A549 (cell line): ENCODE data around the gene JAML. TPM values are rescaled to one million over a fixed set of nuclear protein-coding genes. Genes with fewer than 3 reads are reported as not detected.

Experiments used
- ATAC-seq, 2 experiments: fragments of 200-7000 bp in 1 of 2; fragments of >200 bp in 1 of 2; cut with Nextera tagmentation in 1 of 2; cut with Tn5 transposase in 1 of 2; 3 replicates each; pipeline versions ENCODE4 v1.8.0 to v1.9.1; 2018 to 2020; ENCODE audit warnings: mild to moderate bottlenecking in 1 of 2, moderate library complexity in 1 of 2
- CTCF ChIA-PET: fragments of 300-600 bp; sonication (Branson Sonifier 250); formaldehyde crosslinking; extraction: SDS; loops from one replicate; lab custom pipeline; 2021; ENCODE audit warnings: antibody characterized with exemption, inconsistent platforms; lab: Yijun Ruan, JAX
- POLR2A ChIA-PET: fragments of 350-600 bp; formaldehyde crosslinking; extraction: SDS; loops from one replicate; lab custom pipeline; 2021; ENCODE audit warnings: antibody characterized with exemption, inconsistent platforms; lab: Yijun Ruan, JAX
- DNase-seq, 2 experiments: peaks; one replicate each; pipeline versions ENCODE4 v3.0.0 to v3.0.0-alpha.2; 2011 to 2016; ENCODE audit warnings: low read depth in 1 of 2, low spot score in 1 of 2
- FAIRE-seq: peaks from 2 replicates; lab custom pipeline; 2011; peaks lifted over from hg19 to GRCh38; lab: Jason Lieb, UNC
- H3K27ac ChIP-seq, 2 experiments: fragments of >200 bp; sonication (Bioruptor Twin); formaldehyde crosslinking; 3 replicates each; pipeline ENCODE4 v1.5.1; 2016 to 2017
- H3K4me1 ChIP-seq: fragments of >200 bp; sonication (Bioruptor Twin); formaldehyde crosslinking; 3 replicates; pipeline ENCODE4 v1.6.1; 2016
- H3K4me2 ChIP-seq: fragments of >200 bp; sonication (Bioruptor Twin); formaldehyde crosslinking; 3 replicates; pipeline ENCODE4 v1.6.1; 2016
- H3K4me3 ChIP-seq: fragments of >200 bp; sonication (Bioruptor Twin); formaldehyde crosslinking; 3 replicates; pipeline ENCODE4 v1.5.1; 2016
- H3K9me3 ChIP-seq: fragments of >200 bp; sonication (Bioruptor Twin); formaldehyde crosslinking; 3 replicates; pipeline ENCODE4 v1.6.1; 2016
- RAD21 ChIP-seq, 2 experiments: fragments of >200 bp in 1 of 2; sonication (Bioruptor Twin) in 1 of 2; formaldehyde crosslinking in 1 of 2; IDR thresholded peaks in 1 of 2; conservative IDR thresholded peaks in 1 of 2; 2 replicates in 1 of 2; 3 replicates in 1 of 2; pipeline ENCODE4 v1.6.1; 2012 to 2018; ENCODE audit warnings: inconsistent platforms in 1 of 2
- REST ChIP-seq: fragments of 200-600 bp; sonication (generic); IDR thresholded peaks from 2 replicates; pipeline ENCODE4 v1.6.1; 2016; ENCODE audit warnings: antibody characterized with exemption, mild to moderate bottlenecking, moderate library complexity
- SMC3 ChIP-seq: fragments of >200 bp; sonication (Bioruptor Twin); formaldehyde crosslinking; IDR thresholded peaks from 3 replicates; pipeline ENCODE4 v1.6.1; 2018; ENCODE audit warnings: inconsistent platforms
- ZC3H11A ChIP-seq: fragments of 450-650 bp; IDR thresholded peaks from 2 replicates; pipeline ENCODE4 v1.6.1; 2014; ENCODE audit warnings: antibody characterized with exemption, mild to moderate bottlenecking
- WGBS: methylation state at CpG from one replicate; pipeline ENCODE4 v1.1.6; 2017; ENCODE audit errors: missing lambda C conversion rate; 5-methylcytosine and 5-hydroxymethylcytosine counted together
- polyA plus RNA-seq, 4 experiments: library from polyadenylated mRNA; depleted of rRNA in 3 of 4; stranded (reverse); fragments of >200 nt; fragmentation: RNase III in 1 of 4; extraction: RNeasy Plus Mini Kit Qiagen cat#74134 plus additional on column Dnase treatment in 1 of 4; gene quantifications; 2 replicates in 3 of 4; 3 replicates in 1 of 4; pipeline ENCODE4 v1.2.3, GENCODE V29; 2011 to 2017
- small RNA-seq, 6 experiments: library from RNA; depleted of rRNA; stranded (forward); fragments of <200 nt; gene quantifications; one replicate each; pipeline ENCODE3, GENCODE V24; 2012

Gene JAML
- polyA plus RNA-seq, 2 of the 4 experiments (the other 2 are of a cell fraction) = not detected

- TF ChIP-seq SMC3 = peak; percentile 86
- peak; percentile 87 to 95 for TF ChIP-seq RAD21 (conservative IDR thresholded peaks at IDR 0.05 in 1 of 2, IDR thresholded peaks at IDR 0.05 in 1 of 2)
Observed at GRCh38 chr11:118145285-118146227, 79.3 kb downstream of the JAML start (continued).

- DNase-seq (no peak), ATAC-seq (no peak; a peak in 1 of 6 replicates), FAIRE-seq (no peak)
- TF ChIP-seq ZC3H11A (no peak), REST (no peak)
- Histone ChIP-seq H3K4me1 (no peaks in the 10 kb centered on the region), H3K4me3 (no peak overlapping the region), H3K27ac (no peak overlapping the region), H3K4me2 (no peak overlapping the region), H3K9me3 (no peaks in the 10 kb centered on the region)
- POLR2A ChIA-PET = no interaction called here
- CTCF ChIA-PET = interaction anchor here (0.6 to 14.9 kb wide), 16 partner anchors 9 to 518 kb away, joined by 3 to 165 read pairs (median 3); partner anchors contain the start of gene SMIM35
- 28% methylated on average over 20 of the region's 20 CpGs for WGBS
Observed at GRCh38 chr11:118144301-118145268, 80.2 kb downstream of the JAML start.

Small RNA genes lying within 50 kb of the gene (small RNA-seq; reads per million reads assigned to genes)
- 0 to 0.26 (median 0) reads per million in 6 experiments for gene HSPE1P18

Other genes starting within 250 kb of the JAML start
- gene IL10RA, start 238.6 kb downstream of the JAML start, polyA plus RNA-seq (2011; rRNA removed) = 0.16 and 0.17 TPM in 2 replicates
- gene IL10RA, start 238.6 kb downstream of the JAML start, polyA plus RNA-seq (2017; fragmentation: RNase III; extraction: RNeasy Plus Mini Kit Qiagen cat#74134 plus additional on column Dnase treatment) = 0.03 TPM in 1 of 3 replicates, not detected in the others
- not detected in 2 replicates for gene TMPRSS4, start 147.9 kb downstream of the JAML start, polyA plus RNA-seq (2011; rRNA removed)
- not detected in 3 replicates for gene TMPRSS4, start 147.9 kb downstream of the JAML start, polyA plus RNA-seq (2017; fragmentation: RNase III; extraction: RNeasy Plus Mini Kit Qiagen cat#74134 plus additional on column Dnase treatment)
- gene SMIM35, start 138.0 kb downstream of the JAML start, polyA plus RNA-seq (2011; rRNA removed) = not detected in 2 replicates
- not detected in 3 replicates for gene SMIM35, start 138.0 kb downstream of the JAML start, polyA plus RNA-seq (2017; fragmentation: RNase III; extraction: RNeasy Plus Mini Kit Qiagen cat#74134 plus additional on column Dnase treatment)
- 0.04 and 0.12 TPM in 2 replicates for gene SCN4B, start 72.2 kb downstream of the JAML start, polyA plus RNA-seq (2011; rRNA removed)
- 0.03 to 0.04 TPM in 2 of 3 replicates, not detected in the other for gene SCN4B, start 72.2 kb downstream of the JAML start, polyA plus RNA-seq (2017; fragmentation: RNase III; extraction: RNeasy Plus Mini Kit Qiagen cat#74134 plus additional on column Dnase treatment)
- gene SCN2B, start 48.4 kb downstream of the JAML start, polyA plus RNA-seq (2011; rRNA removed) = not detected in 2 replicates
- gene SCN2B, start 48.4 kb downstream of the JAML start, polyA plus RNA-seq (2017; fragmentation: RNase III; extraction: RNeasy Plus Mini Kit Qiagen cat#74134 plus additional on column Dnase treatment) = not detected in 3 replicates
- 0.75 and 1.0 TPM in 2 replicates for gene MPZL3, start 27.4 kb upstream of the JAML start, polyA plus RNA-seq (2011; rRNA removed)
- 0.33 to 0.47 TPM (median 0.34 TPM) in 3 replicates for gene MPZL3, start 27.4 kb upstream of the JAML start, polyA plus RNA-seq (2017; fragmentation: RNase III; extraction: RNeasy Plus Mini Kit Qiagen cat#74134 plus additional on column Dnase treatment)
- 0.09 and 0.14 TPM in 2 replicates for gene MPZL2, start 39.3 kb upstream of the JAML start, polyA plus RNA-seq (2011; rRNA removed)
- gene MPZL2, start 39.3 kb upstream of the JAML start, polyA plus RNA-seq (2017; fragmentation: RNase III; extraction: RNeasy Plus Mini Kit Qiagen cat#74134 plus additional on column Dnase treatment) = 0.08 TPM in 1 of 3 replicates, not detected in the others
- not detected in 2 replicates for gene CD3E, start 79.7 kb upstream of the JAML start, polyA plus RNA-seq (2011; rRNA removed)
- gene CD3E, start 79.7 kb upstream of the JAML start, polyA plus RNA-seq (2017; fragmentation: RNase III; extraction: RNeasy Plus Mini Kit Qiagen cat#74134 plus additional on column Dnase treatment) = not detected in 3 replicates
- not detected in 2 replicates for gene CD3D, start 117.7 kb upstream of the JAML start, polyA plus RNA-seq (2011; rRNA removed)
- gene CD3D, start 117.7 kb upstream of the JAML start, polyA plus RNA-seq (2017; fragmentation: RNase III; extraction: RNeasy Plus Mini Kit Qiagen cat#74134 plus additional on column Dnase treatment) = not detected in 3 replicates
- not detected in 2 replicates for gene CD3G, start 119.3 kb upstream of the JAML start, polyA plus RNA-seq (2011; rRNA removed)
- gene CD3G, start 119.3 kb upstream of the JAML start, polyA plus RNA-seq (2017; fragmentation: RNase III; extraction: RNeasy Plus Mini Kit Qiagen cat#74134 plus additional on column Dnase treatment) = not detected in 3 replicates
- gene UBE4A, start 134.6 kb upstream of the JAML start, polyA plus RNA-seq (2011; rRNA removed) = 18.9 and 28.7 TPM in 2 replicates
- 11.4 to 12.1 TPM (median 11.9 TPM) in 3 replicates for gene UBE4A, start 134.6 kb upstream of the JAML start, polyA plus RNA-seq (2017; fragmentation: RNase III; extraction: RNeasy Plus Mini Kit Qiagen cat#74134 plus additional on column Dnase treatment)
- 242 and 337 TPM in 2 replicates for gene ATP5MG, start 176.6 kb upstream of the JAML start, polyA plus RNA-seq (2011; rRNA removed)
- gene ATP5MG, start 176.6 kb upstream of the JAML start, polyA plus RNA-seq (2017; fragmentation: RNase III; extraction: RNeasy Plus Mini Kit Qiagen cat#74134 plus additional on column Dnase treatment) = 437 to 446 TPM (median 438 TPM) in 3 replicates
- 20.3 and 28.4 TPM in 2 replicates for gene KMT2A, start 211.5 kb upstream of the JAML start, polyA plus RNA-seq (2011; rRNA removed)
- 6.8 to 9.7 TPM (median 7.1 TPM) in 3 replicates for gene KMT2A, start 211.5 kb upstream of the JAML start, polyA plus RNA-seq (2017; fragmentation: RNase III; extraction: RNeasy Plus Mini Kit Qiagen cat#74134 plus additional on column Dnase treatment)